GM18519 (cell line): Measurements from ENCODE around the gene GLIS1.

Experiments
- ATAC-seq: cut with Tn5 transposase; IDR thresholded peaks from one replicate; pipeline ENCODE4 v1.9.1; 2021; ENCODE audit warnings: mild to moderate bottlenecking, moderate library complexity; ENCODE audit not compliant: unreplicated experiment, low FRiP score

The GLIS1 gene

DNA sequence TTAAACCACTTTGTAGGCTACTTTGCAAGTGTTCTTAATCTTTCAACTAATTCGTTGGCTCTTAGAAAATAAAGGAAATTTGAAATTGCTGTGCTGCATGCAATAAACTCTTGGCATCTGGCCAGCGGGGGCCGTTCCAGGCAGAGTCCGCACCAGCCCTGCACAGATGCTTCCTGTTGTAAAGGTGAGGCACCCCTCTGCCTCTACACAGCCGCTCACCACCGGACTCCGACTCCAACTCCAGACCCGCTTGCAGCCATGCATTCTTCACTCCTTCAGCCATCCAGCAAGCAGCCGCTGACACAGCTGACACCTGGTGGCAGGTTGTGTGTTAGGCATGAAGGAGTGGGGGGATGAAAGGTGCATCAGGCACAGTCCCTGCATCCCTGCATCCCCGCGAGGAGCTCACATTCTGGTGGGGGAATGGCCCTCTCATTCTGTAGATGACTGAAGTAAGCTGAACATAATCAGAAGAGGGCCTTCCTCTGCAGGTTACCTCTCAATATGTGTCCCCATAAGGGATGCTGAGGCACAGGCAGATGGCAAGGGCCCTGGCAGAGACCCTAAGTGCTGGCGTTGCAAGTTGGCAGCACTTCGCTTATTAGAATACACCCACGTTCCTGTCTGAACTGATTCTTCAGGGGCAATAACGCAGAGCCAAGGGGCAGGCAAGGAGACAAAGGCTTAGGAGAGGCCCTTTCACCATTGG, 56.8 kb downstream of the GLIS1 start:
- no peak for ATAC-seq

DNA sequence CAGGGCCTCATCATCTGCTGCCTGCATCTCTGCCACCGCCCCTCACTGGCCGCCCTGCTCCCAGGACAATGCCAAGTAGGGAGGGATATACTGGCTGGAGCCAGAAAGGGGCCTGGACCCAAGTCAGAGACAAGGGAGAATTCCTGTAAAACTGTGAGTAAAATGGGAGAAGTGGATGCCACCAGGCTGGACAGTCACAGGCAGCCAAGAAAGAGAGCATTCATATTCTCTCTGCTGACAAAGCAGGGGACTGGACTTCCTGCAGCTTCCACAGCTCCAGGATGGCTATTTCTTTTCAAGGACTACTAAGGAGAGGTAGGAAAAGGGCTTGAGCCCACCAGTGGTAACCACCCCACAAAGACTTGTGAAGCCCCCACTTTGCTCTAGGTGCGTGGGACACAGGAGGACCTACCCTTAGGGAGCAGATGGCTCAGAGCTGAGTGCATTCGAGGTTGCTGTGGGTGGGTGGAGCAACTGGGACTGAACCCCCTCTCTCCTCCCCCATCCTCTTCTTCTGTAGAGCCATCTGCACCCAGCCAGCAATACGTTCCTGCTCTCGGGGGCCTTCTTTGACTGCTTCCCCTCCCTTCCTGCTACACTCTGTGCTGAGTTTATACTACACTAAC, 57.5 kb downstream of the GLIS1 start:
- no peak for ATAC-seq

DNA sequence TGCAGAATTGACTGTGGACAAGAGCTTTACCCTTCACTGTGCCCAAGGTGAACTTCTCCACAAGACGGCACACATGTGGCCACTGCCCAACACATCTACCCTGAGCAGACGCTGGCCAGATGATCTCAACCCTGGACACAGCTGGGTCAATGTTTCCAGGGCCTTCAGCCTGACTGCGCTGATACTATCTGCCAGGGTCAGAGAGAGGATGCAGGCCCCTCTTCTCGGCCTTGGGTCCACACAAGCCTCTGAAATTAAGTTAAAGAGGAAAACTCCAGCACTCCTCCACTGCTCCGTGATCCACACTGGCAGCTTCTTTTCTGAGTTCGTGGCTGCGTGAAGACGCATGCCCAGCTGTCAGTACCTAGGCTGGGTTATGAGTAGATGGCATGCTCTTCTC, 58.1 kb downstream of the GLIS1 start:
- no peak for ATAC-seq

DNA sequence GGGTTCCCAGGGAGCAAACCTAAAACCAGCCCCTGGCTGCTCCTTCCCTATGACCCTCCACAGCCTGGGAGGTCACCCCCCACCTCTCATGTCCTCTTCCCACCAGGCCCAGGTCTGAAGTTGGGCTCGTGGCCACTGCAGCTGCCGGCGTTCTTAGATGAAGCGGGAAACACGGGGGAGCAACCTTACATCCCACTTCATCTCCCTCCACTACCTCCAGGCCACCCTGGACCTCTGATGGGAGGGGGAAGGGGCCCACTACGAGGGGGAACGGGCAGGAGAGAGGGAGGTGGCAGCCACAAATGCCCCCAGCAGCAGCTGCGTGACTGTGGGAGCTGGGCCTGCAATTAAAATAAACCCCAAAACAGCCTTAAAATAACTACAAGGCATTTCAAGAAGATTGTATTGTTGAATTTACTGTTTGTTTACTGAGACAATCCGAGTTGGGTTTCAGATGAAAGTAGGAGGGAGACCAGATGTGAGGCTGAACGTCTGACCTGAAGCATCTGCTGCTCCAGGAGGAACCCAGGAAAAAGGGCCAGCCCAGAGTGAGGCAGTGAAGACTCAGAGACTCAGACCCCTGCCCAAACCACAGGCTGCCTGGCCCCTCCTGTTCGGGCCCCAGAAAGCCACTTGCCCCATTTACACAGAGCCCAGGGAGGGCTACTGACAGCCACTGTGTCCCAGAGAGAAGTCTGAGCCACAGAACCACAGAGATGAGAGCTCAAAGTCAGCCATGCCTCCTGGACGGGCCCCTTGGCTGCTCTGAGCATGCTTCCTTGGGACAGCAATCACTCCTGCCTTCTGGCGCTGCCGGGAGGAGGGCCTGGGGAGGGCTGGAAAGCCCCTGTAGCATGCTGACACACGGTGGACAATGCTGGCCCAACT, 59.8 kb downstream of the GLIS1 start:
- no peak for ATAC-seq

DNA sequence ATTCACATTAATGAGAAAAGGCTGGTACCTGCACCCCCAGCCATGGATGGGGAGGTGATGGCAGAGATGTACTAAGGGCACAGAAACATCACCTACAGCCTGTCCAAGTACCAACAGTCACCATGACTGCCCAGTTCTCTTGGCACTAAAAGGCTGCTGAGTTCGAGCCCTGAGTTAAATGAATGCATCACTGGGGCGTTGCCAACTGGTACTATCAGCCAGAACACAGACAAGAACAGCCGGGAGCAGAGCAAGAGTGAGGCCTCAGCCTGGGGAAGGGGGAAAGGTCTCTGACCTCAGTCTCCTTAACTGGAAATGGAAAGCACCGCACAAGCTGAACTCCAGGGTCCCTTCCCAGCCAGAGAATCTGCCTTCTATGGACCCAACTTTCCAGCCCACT, 60.5 kb downstream of the GLIS1 start:
- no peak for ATAC-seq

DNA sequence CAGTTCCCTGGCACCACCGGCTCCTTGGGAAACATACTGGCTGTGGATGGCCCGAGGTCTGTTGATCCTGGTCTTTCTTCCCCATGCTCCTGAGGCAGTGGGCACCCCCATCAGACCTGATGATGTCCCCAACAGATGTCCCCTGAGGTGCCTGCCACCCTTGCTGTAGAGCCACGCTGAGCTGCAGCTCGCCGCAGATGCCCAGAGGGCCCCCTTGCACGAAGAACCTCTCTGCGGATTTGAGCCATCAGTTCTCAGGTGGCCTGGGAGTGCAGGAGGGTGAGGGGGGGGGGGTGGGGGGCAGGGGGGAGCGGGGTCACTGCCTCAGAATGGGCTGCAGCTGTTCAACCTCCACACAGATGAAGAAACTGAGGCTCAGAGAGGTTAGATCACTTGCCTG, 60.9 kb downstream of the GLIS1 start:
- no peak for ATAC-seq

DNA sequence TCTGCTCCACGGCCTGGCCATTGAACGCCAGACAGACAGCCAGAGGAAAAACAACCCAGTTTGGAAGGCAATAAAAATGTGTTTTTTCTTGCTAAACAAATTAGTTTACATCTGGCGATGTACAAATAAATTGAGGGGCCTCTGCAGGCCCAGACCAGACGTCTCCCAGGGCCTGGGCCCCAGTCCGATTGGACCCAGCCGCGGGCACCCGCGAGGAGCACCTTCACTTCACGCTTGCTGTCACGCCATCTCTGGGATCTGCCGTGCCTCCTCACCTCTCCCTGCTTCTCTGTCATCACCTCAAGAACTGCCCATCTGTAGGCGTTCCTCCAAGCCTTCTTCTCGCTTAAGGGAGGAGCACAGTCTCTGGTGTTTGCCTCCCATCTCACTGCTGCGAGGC, 61.5 kb downstream of the GLIS1 start:
- ATAC-seq: no peak

DNA sequence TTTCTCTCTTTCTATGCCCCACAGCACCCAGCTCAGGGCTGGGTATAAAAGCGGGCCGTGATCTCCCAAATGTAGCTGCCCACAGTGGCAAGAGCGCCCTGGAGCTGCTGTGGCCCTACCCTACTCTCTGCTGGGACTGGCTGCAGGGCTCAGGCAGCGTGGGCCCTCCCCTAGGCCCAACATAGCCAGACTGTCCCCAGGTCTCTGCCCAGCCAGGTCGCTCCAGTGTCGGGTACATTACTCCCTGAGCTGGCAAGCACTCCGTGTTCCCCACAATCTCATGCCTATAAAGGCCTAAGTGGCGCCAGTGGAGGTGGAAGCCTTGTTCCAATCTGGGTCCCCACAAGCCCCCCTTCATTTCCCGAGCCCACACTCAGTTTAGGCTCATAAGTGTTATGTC, 66.2 kb downstream of the GLIS1 start:
- ATAC-seq: no peak

DNA sequence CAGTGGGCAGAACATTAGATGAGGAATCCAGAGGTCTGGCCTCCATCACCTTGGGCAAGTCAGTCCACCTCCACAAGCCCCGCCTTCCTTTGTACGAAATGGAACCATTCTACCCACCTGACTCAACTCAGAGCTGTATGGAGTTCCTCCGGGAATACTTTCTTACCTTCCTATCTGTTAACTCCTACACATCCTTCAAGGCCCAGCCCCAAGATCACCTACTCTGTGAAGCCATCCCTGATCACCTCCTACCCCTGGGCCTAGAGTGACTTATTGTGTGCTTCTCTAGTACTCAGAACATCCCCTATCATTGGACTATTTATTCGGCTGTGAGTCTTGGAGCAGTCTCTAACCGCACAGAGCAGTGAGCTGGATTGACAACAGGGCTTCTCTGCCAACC, 66.7 kb downstream of the GLIS1 start:
- no peak for ATAC-seq

DNA sequence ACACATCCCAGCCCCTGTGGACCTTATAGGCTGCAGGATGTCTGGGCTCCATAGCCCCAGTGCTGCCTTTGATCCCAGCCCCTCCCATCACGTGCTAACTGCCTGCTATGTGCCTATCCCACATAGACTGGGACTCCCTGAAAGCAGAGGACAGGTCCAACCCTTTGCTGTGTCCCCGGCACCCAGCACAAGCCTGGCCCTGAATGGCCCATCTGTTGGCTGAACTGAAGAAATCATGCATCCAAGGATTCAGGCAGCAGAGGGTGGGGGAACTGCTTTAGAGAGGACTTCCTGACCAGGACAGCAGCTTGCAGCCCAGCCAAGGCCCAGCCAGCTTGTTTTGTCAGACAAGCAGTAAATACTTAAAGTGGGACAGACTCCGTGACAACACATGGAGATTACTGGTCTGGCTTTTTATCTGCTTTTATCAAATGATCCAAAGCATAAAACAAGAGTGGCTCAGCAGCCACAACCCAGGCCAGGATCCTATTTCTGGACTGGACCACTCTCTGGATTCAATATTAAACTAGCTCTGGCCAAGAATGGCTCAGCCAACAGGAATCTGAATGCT, 69.3 kb downstream of the GLIS1 start:
- ATAC-seq: no peak

DNA sequence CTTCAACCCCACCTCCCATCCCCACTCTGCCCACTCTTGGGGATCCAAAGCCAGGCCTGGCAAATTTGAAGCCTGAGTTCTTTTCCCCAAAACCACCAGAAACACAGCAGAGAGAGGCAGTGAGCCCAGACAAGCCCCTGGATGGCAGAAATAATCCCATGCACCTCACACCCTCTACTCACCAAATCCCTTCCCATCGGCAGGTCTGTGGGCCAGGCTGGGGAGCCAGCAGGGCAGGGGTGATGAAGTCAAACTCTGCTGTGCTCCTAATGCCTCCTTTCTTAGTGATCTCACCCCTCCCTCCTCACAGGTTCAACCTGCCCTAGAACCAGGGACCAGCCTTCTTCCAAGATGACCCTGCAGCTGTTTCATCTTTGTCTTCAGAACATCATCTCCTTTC, 72.4 kb downstream of the GLIS1 start:
- no peak for ATAC-seq

DNA sequence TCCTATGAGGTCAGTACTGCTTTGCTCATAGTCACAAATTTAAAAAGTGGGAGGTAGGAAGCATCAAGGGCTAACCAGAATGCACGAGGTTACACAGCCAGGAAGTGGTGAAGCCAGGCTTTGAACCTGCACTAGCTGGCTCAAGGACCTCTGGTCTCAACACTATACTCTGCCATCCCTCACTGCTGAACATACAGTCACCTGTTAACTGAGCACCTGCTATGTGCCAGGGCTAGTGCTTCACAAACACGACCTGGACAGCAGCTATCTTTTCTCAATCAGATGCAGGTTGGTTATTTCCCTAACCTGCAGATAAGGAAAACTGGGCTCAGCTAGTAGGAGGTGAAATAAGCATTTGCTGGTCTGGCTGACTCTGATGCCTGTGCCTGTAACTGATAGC, 73.0 kb downstream of the GLIS1 start:
- no peak for ATAC-seq

DNA sequence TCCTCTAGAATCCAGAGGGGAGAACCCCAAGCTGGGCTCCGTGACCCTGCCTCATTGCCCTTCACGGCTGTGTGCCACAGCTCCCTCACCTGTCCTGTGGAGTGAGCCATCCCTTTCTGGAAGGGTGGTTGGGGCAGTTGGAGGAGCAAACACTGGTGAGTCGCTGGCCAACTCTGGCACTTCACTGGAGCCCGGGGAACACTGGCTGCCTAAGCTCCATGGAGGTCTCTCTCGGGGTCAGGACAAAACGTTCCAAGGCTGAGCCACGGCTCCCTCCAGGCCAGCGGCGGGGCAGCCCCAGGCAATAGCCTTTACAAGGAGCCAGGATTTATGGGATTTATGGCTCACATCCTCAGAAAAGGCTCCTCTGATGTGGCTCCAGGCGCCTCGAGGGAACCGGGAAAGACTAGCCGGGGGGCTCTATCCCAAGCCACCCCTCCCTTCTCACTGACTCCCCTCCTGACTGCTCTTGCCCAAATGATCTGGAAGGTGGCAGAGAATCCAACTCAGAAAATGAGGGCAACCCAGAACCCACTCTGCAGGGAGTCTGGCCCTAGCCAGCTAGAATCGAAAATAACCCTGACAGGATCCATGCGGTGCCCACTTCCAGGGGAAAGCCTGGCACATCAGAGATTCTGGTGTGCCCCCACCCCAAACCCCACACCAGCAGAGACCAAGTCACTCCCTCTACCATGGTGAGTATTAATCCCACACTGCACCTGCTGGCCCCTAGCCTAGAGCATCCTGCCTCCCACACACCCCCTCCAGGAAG, 75.2 kb downstream of the GLIS1 start:
- no peak for ATAC-seq

DNA sequence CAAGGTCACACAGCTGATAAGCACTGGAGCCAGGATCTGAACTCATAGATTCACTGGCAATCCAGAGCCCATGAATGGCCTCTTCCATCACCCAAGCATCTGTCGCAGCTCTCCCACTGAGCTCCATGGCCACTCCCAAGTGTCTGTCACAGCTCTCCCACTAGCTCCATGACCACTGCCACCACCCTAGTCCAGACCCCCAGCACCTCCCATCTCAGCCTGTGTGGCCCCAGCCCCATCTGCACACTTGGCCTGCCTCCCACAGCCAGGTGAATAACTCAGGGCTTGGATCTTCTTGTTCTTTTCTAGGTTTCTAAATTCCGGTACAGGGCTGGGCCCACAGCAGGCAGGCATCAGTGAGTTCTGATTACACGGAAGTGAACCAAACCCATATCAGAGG, 76.0 kb downstream of the GLIS1 start:
- no peak for ATAC-seq

DNA sequence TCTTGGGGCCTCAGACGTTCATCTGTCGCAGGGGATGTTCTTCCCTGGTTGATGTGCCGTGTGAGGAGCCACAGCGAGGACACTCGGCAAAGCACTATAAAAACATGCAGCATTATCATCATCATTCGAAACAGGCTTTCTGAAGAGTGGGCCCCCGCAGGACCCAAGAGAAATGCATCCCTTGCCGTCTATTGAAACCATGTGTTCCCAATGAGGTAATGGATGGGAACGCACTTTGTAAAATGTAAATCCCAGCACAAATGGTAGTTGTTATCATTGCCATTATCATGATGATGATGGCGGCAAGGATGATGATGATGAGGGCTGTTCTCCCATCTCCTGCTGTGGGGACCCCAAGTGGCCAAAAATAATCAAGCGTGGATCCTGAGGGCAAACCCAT, 76.8 kb downstream of the GLIS1 start:
- no peak for ATAC-seq

DNA sequence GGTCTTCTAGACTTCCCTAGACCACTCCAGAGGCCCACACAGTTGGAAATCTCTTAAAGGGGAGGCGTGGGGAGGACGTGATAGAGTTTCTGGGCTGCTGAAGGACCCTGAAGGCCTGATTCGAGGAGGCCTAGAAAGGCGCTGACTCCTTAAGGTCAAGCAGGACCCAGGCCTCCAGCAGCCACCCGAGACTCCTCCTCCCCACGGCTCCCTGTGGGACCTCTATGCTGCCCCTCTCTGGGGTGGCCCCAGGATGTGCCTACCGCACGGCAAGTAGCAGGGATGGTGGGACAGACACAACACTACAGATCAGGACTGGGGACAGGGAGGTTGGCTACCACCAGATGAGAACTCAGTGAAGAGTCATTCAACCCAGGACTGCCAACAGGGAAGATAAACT, 77.5 kb downstream of the GLIS1 start:
- ATAC-seq: no peak

DNA sequence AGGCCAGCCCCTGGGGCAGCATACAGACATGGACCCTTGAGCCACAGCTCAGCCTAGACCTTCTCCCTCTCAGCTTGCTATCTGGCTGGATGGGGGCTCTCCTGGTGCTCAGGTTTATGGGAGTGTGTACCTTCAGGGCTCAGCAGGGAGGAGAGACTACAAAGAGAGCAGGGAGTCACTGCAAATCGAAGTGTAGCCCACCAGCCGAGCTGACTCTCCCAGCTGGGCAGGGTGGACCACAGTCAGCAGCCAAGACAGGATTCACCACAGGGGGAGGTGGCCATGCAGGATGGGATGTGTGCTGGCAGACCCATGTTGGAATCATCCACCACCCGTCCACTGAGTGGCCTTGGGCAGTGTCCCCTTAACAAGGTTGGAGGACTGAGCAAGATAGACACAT, 78.3 kb downstream of the GLIS1 start:
- no peak for ATAC-seq

DNA sequence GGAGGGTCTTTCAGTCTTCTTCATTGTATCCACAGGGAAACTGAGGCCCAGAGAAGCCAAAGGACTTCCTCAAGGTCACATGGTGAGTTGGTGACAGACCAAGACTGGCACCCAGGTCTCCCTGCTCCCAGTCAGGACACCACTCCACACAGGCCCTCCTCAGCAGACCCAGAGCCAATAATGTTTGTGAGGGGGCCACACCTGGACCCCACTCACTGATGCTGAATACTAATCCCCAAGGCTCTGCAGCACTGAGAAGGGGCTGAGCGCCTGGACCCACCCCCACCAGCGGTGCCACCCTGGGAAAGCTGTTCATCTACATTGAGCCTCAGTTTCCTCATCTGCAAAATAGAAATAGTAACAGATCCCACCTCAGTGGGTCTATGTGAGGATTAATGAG, 79.5 kb downstream of the GLIS1 start:
- no peak for ATAC-seq

DNA sequence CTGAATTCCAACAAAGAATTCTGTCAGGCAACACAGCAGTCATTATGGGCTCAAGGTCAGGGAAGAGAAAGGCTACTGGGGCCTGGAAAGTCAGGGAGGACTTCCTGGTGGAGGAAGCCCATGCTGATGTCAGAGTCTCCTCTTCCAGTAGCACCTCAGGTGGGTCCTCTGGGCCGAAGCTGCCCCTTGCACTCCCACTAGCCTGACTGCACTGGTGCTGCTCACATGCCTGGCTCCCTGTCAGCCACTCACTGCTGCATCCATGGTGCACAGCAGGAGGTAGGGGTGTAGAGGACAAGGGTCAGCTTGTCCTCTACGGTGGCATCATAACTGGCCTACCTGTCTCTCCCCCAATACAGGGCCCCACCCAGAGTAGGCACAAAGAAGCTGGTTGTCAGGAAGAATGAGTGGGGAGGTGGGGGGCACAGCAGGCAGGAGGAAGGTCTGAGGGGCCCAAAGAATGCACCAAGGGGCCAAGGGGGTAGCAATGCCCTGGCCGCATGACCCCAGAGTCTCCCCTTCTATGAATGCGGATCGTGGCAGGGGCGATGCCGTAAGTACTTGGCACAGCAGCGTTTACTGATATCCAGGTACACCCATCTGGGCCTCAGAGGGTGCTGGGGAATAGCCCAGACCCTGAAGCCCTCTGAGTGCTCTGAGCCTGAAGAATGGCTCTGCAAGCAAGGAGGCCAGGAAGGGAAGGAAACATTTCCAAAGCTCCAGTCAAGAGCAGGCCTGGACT, 80.3 kb downstream of the GLIS1 start:
- no peak for ATAC-seq

DNA sequence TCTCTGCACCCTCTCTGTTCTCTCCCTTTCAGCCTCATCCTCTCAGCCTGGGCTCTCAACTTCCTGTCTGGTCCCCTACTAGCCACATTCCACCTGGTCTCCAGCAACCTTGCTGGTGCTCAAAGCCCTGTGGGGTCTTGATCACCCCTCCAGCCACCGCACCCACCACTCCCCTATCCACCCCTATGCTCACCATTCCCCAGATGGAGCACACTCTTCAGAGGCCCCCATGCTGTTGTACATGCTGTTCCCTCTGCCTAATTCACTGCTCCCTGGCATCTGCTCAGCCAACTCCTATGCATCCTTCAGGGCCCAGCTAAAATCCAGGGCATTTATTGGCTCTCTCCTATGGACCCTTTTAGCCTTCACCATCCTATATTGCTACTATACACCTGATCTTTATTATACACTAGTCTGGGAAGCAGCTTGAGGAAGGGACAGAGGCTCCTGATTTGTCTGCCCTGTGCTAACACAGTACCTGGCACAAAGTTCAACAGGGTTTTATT, 81.0 kb downstream of the GLIS1 start:
- no peak for ATAC-seq
